Epidermal melanocyte (primary cell): ENCODE results near the gene RBM4B.
"Not testable (repeated sequence)": the region's sequence is repeated elsewhere in the genome, so short reads cannot be mapped to it uniquely, and the experiment has no call there.

Source experiments
- DNase-seq: peaks from one replicate; pipeline ENCODE4 v3.0.0; 2011; ENCODE audit warnings: low spot score; ENCODE audit not compliant: insufficient read length

The RBM4B gene, protein sequence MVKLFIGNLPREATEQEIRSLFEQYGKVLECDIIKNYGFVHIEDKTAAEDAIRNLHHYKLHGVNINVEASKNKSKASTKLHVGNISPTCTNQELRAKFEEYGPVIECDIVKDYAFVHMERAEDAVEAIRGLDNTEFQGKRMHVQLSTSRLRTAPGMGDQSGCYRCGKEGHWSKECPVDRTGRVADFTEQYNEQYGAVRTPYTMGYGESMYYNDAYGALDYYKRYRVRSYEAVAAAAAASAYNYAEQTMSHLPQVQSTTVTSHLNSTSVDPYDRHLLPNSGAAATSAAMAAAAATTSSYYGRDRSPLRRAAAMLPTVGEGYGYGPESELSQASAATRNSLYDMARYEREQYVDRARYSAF

DNA sequence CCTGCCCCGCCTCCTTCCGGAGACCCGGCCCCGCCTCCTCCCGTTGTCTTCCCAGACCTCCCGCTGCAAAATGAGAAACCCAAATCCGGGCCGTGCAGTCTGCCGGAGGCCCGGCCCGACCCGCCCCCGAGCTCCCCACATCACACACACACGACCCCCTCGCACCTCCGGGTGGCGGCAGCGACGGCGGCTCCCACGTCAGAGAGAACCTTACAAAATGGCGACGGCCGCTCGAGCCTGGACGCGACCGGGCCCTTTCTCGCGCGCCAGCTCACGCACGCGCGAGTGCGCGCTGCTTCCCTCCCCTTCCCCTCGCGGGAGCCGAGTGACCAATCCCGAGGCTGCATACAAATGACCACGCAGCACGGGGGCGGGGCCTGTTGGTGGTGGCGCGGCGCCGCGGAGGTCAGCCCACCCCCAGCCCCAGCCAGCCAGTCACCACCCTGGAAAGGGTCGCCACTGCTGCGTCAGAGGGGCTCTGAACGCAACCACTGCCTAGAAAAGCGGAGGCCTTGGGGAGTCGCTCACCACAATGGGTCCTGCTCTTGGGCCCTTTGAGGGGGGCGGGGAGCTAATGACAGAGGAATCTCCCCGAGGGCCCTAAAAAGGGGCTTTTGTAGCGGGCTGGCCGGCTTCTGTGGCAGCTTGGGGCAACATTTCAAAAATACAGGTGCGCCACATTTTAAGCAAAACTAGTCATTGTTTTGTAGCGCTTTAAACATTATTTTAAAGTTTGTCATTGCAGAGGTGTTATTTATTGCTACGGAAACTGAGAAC lies at the start of gene RBM4B:
RBM4B (minus strand) TSS at position 289 of the 777 bp plus-strand sequence. CDS start 808 bp downstream, outside the sequence.
- DNase-seq: peak; percentile 90

DNA sequence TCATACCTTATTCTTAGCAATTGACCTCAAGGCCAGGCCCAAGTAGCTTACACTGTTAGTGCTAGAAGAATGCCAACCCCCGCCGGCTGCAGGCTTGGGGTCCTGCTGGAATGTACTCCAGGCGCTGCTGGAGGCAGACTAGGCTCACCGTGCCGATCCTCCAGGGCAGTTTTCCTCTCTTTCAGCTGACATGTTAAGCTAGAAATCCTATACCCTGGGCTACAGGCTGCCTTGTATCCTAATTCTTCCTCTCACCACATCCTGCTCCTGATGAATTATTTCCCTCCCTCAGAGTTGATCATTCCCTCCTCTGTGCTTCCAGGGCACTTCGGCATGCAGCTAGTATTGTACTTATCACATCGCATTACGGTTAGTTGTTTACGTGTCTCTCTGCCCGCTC lies 48.0 kb upstream of the RBM4B start:
- DNase-seq: no peak

- no peak for DNase-seq
Measured at GRCh38 chr11:66725114-66725513, 47.4 kb upstream of the RBM4B start.

GRCh38 chr11:66724167-66724566 lies 46.5 kb upstream of the RBM4B start:
- not testable (repeated sequence) for DNase-seq

- DNase-seq: no peak
Measured at GRCh38 chr11:66723693-66724092, 46.0 kb upstream of the RBM4B start.

DNA sequence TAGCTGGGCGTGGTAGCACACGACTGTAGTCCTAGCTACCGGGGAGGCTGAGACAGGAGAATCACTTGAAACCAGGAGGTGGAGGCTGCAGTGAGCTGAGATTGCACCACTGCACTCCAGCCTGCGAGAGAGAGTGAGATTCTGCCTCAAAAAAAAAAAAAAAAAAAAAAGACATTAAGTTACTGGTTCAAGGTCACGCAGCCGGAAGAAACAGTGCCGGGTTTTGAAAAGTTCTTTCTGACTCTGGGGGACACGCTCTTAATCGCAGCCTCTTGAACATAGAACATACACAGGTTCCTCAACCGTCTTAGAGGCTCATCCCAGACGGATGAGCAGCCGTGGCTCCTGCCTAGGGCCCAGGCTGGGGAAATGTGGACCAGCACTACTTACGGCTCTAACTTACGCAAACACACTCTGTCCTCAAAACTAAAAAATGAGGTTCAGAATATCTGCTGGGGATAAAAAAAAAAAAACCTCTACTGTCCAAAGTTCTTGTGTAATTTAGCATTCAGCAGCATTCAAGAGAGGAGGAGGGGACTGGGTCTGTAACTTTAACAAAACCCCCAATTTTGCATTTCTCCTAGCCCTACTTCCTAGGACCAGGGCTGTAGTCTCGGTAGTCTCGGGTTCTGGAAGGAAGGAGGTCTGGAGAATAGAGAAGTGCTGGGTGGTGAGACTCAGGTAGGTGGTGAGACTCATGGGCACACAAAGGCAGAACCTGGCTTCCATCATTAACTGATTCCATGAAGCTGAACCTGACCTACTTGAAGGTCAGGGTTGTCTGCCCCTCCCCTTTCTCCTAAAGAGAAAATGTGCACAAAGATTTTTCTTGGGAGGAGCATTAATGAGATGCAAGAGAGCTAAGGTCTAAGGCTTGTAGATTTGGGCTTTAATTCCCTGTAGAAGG lies 45.3 kb upstream of the RBM4B start:
- DNase-seq: no peak

- DNase-seq: no peak
Measured at GRCh38 chr11:66721939-66722338, 44.3 kb upstream of the RBM4B start.

- no peak for DNase-seq
Measured at GRCh38 chr11:66720899-66721470, 43.3 kb upstream of the RBM4B start.

GRCh38 chr11:66720223-66720898 lies 42.7 kb upstream of the RBM4B start:
- DNase-seq: no peak

- DNase-seq: no peak
Measured at GRCh38 chr11:66719111-66719872, 41.6 kb upstream of the RBM4B start.

GRCh38 chr11:66718320-66718971 lies 40.8 kb upstream of the RBM4B start:
- no peak for DNase-seq

GRCh38 chr11:66717925-66718319 lies 40.2 kb upstream of the RBM4B start:
- no peak for DNase-seq

GRCh38 chr11:66716996-66717395 lies 39.3 kb upstream of the RBM4B start:
- DNase-seq: no peak

DNA sequence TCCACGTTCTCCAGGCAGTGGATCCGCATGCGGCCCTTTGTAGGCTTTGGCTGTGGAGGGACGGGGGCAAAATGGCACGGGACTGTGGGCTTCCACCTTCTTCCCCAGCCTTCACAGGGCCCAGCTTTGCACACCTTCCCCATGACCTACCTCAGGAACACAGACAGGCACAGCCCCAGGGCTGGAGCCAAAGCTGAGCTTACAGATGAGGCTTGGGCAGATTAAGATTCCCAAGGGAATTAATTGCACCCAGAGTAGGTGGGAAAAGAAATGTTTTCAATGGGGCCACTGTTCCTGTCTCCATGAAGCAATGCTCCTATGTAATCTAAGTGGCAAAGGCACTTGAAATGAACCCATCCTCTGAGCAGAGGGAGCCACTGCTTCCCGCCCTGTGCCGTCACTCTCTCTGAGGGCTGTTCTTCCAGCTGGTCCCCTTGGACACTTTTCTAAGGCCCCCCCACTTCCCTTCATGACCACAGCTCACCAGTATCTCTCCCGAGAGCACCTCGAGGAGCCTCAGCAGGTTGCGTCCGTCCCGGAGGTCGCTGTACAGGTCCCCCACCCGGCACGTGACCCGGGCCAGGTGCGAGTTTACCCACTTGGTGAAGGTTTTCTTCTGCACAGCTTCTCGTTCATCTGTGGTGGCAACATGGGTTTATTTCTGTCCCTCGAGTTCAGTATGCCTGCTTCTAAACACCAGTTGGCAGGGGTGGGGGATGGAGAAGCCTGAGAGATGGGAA lies 37.8 kb upstream of the RBM4B start:
- no peak for DNase-seq

- DNase-seq: no peak
Measured at GRCh38 chr11:66713746-66714480, 36.2 kb upstream of the RBM4B start.

DNA sequence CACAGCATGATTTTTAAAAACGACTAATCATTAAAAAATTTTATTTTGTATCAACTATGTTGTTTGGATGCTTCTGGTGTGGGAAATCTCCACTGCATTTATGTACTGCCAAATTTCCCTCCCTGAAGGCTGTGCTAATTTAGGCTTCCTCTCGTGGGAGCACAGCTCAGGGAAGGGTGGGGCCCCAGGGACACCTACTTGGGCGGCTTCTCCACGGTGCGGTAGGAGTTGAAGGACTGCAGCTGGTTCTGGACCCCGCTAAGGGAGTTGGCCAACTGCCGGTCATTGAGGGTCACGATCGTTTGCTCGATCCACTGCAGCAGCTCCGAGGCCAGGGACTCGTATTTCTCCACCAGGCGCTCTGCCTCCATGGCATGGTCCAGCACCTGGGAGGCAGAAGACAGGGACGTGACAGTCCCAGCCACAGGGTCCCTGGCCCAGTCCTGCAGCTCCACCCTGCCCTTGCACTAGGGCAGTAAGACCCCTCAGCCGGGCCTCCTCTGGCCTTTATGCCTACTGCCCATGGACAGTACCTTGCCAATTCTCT lies 32.8 kb upstream of the RBM4B start:
- DNase-seq: no peak

DNA sequence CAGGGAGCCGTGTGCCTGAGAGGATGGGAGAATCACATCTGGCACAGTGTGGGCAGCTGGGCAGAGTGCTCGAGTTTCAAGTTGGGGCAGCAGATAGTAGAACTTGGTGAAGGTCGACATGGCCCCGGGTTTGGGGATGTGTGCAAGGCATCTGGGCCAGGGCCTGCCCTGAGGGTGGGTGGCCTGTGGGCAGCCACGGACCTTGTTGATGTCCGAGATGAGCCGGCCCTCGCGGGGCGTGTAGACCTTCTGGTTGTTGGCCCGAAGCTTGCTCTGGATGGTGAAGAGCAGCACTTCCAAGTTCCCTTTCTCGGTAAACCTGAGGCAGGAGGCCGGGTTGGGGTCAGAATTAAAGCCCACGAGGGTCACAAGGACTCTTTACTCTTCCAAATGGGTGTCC lies 31.0 kb upstream of the RBM4B start:
- DNase-seq: no peak

GRCh38 chr11:66708094-66708493 lies 30.4 kb upstream of the RBM4B start:
- DNase-seq: no peak
